K562 (cell line): ENCODE measurements around the gene WDCP. TPM values are rescaled to one million over a fixed set of nuclear protein-coding genes. Genes with fewer than 3 reads are reported as not detected.

Experiments
- ATAC-seq: fragments of 200-7000 bp; cut with Tn5 transposase; 3 replicates; pipeline ENCODE4 v1.9.1; 2020; ENCODE audit warnings: moderate library complexity
- BruUV-seq: library from RNA; stranded (reverse); fragments of 400-500 nt; replicated peaks from 2 replicates; lab custom pipeline; 2021; lab: Mats Ljungman, UMichigan
- CTCF ChIA-PET: fragments of 300-600 bp; formaldehyde crosslinking; extraction: SDS; loops from one replicate; lab custom pipeline; 2021; ENCODE audit warnings: low intra/inter-chr PET ratio; lab: Yijun Ruan, JAX
- POLR2A ChIA-PET: fragments of 300-600, 350-650 bp; sonication (Branson Sonifier 250); formaldehyde crosslinking; extraction: SDS; loops from one replicate; lab custom pipeline; 2021; ENCODE audit warnings: antibody characterized with exemption, inconsistent platforms; lab: Yijun Ruan, JAX
- DNase-seq, 4 experiments: peaks; one replicate each; pipeline versions ENCODE4 v3.0.0 to v3.0.0-alpha.2; 2011 to 2018; ENCODE audit warnings: low spot score in 3 of 4, mixed read lengths in 3 of 4; ENCODE audit errors: extremely low read depth in 1 of 4
- FAIRE-seq: peaks from 2 replicates; lab custom pipeline; 2011; peaks lifted over from hg19 to GRCh38; lab: Jason Lieb, UNC
- H2AFZ ChIP-seq: 2 replicates; pipeline ENCODE4 v1.6.0; 2011; ENCODE audit warnings: low read depth, low read length, control low read depth, inconsistent platforms
- H3K27ac ChIP-seq: fragments of 200-600 bp; 3 replicates; pipeline ENCODE4 v1.8.0; 2011; ENCODE audit warnings: low read depth, mild to moderate bottlenecking, control low read depth, inconsistent platforms, low read length, moderate library complexity, mixed read lengths; ENCODE audit errors: extremely low read depth
- H3K27me3 ChIP-seq, 2 experiments: fragments of 300-600 bp in 1 of 2; 2 replicates in 1 of 2; 3 replicates in 1 of 2; pipeline versions ENCODE4 v1.6.0 to v1.8.0; 2011; ENCODE audit warnings: inconsistent platforms in 2 of 2, low read length in 2 of 2, mild to moderate bottlenecking in 1 of 2, mixed read lengths in 1 of 2, moderate library complexity in 1 of 2; ENCODE audit not compliant: control insufficient read depth in 2 of 2, insufficient read depth in 2 of 2
- H3K36me3 ChIP-seq: fragments of 300-600 bp; 3 replicates; pipeline ENCODE4 v1.8.0; 2011; ENCODE audit warnings: mild to moderate bottlenecking, low read length, inconsistent platforms; ENCODE audit not compliant: control insufficient read depth, insufficient read depth
- H3K4me1 ChIP-seq, 2 experiments: fragments of 200-600 bp in 1 of 2; replicated peaks in 1 of 2; 2 replicates in 1 of 2; 3 replicates in 1 of 2; pipeline versions ENCODE4 v1.5.1 to v1.8.0; 2011; ENCODE audit warnings: inconsistent platforms in 2 of 2, low read length in 2 of 2, mild to moderate bottlenecking in 1 of 2, mixed read lengths in 1 of 2, moderate library complexity in 1 of 2; ENCODE audit not compliant: control insufficient read depth in 2 of 2, insufficient read depth in 2 of 2
- H3K4me2 ChIP-seq: 2 replicates; pipeline ENCODE4 v1.6.1; 2011; ENCODE audit warnings: low read length, control low read depth, inconsistent platforms, mixed read lengths; ENCODE audit not compliant: insufficient read depth
- H3K4me3 ChIP-seq: fragments of 200-600 bp; sonication (generic), shearing (Covaris generic); 2 replicates; pipeline ENCODE4 v1.5.1; 2016; ENCODE audit warnings: control low read depth, inconsistent platforms
- H3K79me2 ChIP-seq: fragments of 200-600 bp; 3 replicates; pipeline ENCODE4 v1.8.0; 2011; ENCODE audit warnings: low read length, inconsistent platforms; ENCODE audit not compliant: control insufficient read depth, insufficient read depth
- H3K9ac ChIP-seq, 2 experiments: 2 replicates each; pipeline versions ENCODE4 v1.6.0 to v1.6.1; 2011; ENCODE audit warnings: low read depth in 2 of 2, low read length in 2 of 2, control low read depth in 1 of 2, inconsistent platforms in 1 of 2, mild to moderate bottlenecking in 1 of 2, mixed read lengths in 1 of 2; ENCODE audit not compliant: insufficient read depth in 1 of 2
- H3K9me1 ChIP-seq: one replicate; pipeline ENCODE4 v1.6.0; 2011; ENCODE audit warnings: inconsistent platforms, mild to moderate bottlenecking, low read length, moderate library complexity; ENCODE audit not compliant: control insufficient read depth, insufficient read depth
- H3K9me3 ChIP-seq: replicated peaks from 2 replicates; pipeline ENCODE4 v1.5.1; 2011; ENCODE audit warnings: low read depth, low read length, inconsistent platforms; ENCODE audit not compliant: control insufficient read depth, insufficient read depth
- H4K20me1 ChIP-seq: replicated peaks from 2 replicates; pipeline ENCODE4 v1.6.1; 2011; ENCODE audit warnings: low read length, inconsistent platforms, mixed read lengths; ENCODE audit not compliant: control insufficient read depth, insufficient read depth
- FOXP4 ChIP-seq: sonication (generic); formaldehyde crosslinking; IDR thresholded peaks from 2 replicates; pipeline ENCODE4 v1.8.0; 2022; ENCODE audit warnings: mild to moderate bottlenecking, missing genetic modification reagents, borderline replicate concordance
- HNRNPK ChIP-seq: fragments of 200-400 bp; formaldehyde crosslinking; IDR thresholded peaks from one replicate; pipeline ENCODE4 v1.6.1; 2018; ENCODE audit warnings: mild to moderate bottlenecking, low read depth, low read length; ENCODE audit not compliant: poor library complexity, severe bottlenecking
- WGBS: fragments of 100-300 bp; shearing (Covaris generic); methylation state at CpG from one replicate; pipeline ENCODE4 v1.1.6; 2016; ENCODE audit warnings: low coverage, mixed read lengths; ENCODE audit not compliant: insufficient coverage; ENCODE audit errors: missing lambda C conversion rate; 5-methylcytosine and 5-hydroxymethylcytosine counted together
- in situ Hi-C: fragments of 300-500 bp; cut with MboI; formaldehyde crosslinking; loops from 4 replicates; pipeline ENCODE4 v1.15.0; 2018; ENCODE audit warnings: inconsistent platforms, mixed read lengths
- intact Hi-C: fragments of 100-400 bp; cut with micrococcal nuclease; formaldehyde crosslinking; loops from 2 replicates; pipeline ENCODE4 v1.14.2; 2022
- polyA plus RNA-seq, 8 experiments: library from polyadenylated mRNA; depleted of rRNA in 4 of 8; stranded (reverse) in 5 of 8; unstranded in 3 of 8; fragments of >200 nt; fragmentation: Nextera tagmentation in 2 of 8; fragmentation: Illumina TruSeq in 1 of 8; extraction: Ambion mirVana in 2 of 8; extraction: Trizol in 1 of 8; gene quantifications; 2 replicates each; pipeline versions ENCODE4 v1.2.1 to v1.2.3, GENCODE V29; 2011 to 2014; ENCODE audit warnings: inconsistent platforms in 1 of 8, missing spikeins in 1 of 8
- total RNA-seq, 7 experiments: library from RNA; depleted of rRNA in 6 of 7; stranded (reverse); fragments of >200 nt in 6 of 7; fragmentation: Illumina TruSeq in 2 of 7; extraction: Trizol in 2 of 7; gene quantifications; 2 replicates each; pipeline versions ENCODE4 v1.2.1 to v1.2.3, GENCODE V29; 2011 to 2021; ENCODE audit warnings: low replicate concordance in 1 of 7

The WDCP gene
- total and polyA plus RNA-seq, 9 of the 15 experiments (the other 6 are each of a cell fraction or from before 2014, with no cell fraction given) = 10.1 to 41.4 (median 21.8) TPM

- WGBS = 38% methylated on average over 1 of the region's 1 CpG
- CTCF ChIA-PET = no interaction called here
- POLR2A ChIA-PET = no interaction called here
- no peak overlapping the region for H3K4me2 ChIP-seq
- DNase-seq = no peak
- H4K20me1 ChIP-seq = no peaks in the 10 kb centered on the region
- no peaks in the 10 kb centered on the region for H3K9me1 ChIP-seq
- no peak overlapping the region for H3K27ac ChIP-seq
- in situ Hi-C loops (no loop called here), intact Hi-C loops (no loop called here)
- FAIRE-seq = no peak
- no TSS peak for BruUV-seq
- peak; percentile 46 for TF ChIP-seq HNRNPK
- no peak for TF ChIP-seq FOXP4 (CRISPR knock-in tag)
- no peaks in the 10 kb centered on the region for H3K27me3 ChIP-seq
- no peak overlapping the region for H3K9ac ChIP-seq
- H3K36me3 ChIP-seq = peaks cover 9% of the 10 kb centered on the region; the same call in 2 of the 3 replicates
- no peak for ATAC-seq
- no peak overlapping the region for H3K4me3 ChIP-seq
- H3K79me2 ChIP-seq = no peaks in the 10 kb centered on the region; the same call in 2 of the 3 replicates
- H3K4me1 ChIP-seq = peaks cover 12 to 18% of the 10 kb centered on the region in 2 experiments; a peak in 4 of 5 replicates
- H3K9me3 ChIP-seq = no peaks in the 10 kb centered on the region; the same call in 1 of the 2 replicates
- no peak overlapping the region for H2AFZ ChIP-seq
These were observed 39.0 kb upstream of the WDCP start for GRCh38 chr2:24086241-24086640.
